Measurements from ENCODE around the gene PFKFB3.

- TF ChIP-seq, protein P1, sequence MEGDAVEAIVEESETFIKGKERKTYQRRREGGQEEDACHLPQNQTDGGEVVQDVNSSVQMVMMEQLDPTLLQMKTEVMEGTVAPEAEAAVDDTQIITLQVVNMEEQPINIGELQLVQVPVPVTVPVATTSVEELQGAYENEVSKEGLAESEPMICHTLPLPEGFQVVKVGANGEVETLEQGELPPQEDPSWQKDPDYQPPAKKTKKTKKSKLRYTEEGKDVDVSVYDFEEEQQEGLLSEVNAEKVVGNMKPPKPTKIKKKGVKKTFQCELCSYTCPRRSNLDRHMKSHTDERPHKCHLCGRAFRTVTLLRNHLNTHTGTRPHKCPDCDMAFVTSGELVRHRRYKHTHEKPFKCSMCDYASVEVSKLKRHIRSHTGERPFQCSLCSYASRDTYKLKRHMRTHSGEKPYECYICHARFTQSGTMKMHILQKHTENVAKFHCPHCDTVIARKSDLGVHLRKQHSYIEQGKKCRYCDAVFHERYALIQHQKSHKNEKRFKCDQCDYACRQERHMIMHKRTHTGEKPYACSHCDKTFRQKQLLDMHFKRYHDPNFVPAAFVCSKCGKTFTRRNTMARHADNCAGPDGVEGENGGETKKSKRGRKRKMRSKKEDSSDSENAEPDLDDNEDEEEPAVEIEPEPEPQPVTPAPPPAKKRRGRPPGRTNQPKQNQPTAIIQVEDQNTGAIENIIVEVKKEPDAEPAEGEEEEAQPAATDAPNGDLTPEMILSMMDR (IDR thresholded peaks at IDR 0.05; ENCODE audit: low read length): no peak
- no peak for TF ChIP-seq EZH2 (IDR thresholded peaks at IDR 0.05; ENCODE audit: borderline replicate concordance, low read length)
Observed at GRCh38 chr10:6226216-6226615, 23.5 kb downstream of the PFKFB3 start.
